Ovary (tissue), 3 donors: Measurements from ENCODE around the gene TLN1.

ENCODE experiments used
- POLR2A ChIP-seq: fragments of 450-650 bp; IDR thresholded peaks from one replicate; pipeline ENCODE4 v1.6.1; 2017; ENCODE audit warnings: antibody characterized with exemption, mild to moderate bottlenecking, moderate library complexity
- TF ChIP-seq, protein P1 (sequence below), 3 donors: fragments of 450-650 bp in 2 of 3; fragments of 200-600 bp in 1 of 3; IDR thresholded peaks; one replicate each; pipeline versions ENCODE4 v1.5.1 to v1.8.0; 2016 to 2022; ENCODE audit warnings: antibody characterized with exemption in 3 of 3, mild to moderate bottlenecking in 1 of 3
- donor health status: DM: no; HTN: no; CAD: no.

DNA sequence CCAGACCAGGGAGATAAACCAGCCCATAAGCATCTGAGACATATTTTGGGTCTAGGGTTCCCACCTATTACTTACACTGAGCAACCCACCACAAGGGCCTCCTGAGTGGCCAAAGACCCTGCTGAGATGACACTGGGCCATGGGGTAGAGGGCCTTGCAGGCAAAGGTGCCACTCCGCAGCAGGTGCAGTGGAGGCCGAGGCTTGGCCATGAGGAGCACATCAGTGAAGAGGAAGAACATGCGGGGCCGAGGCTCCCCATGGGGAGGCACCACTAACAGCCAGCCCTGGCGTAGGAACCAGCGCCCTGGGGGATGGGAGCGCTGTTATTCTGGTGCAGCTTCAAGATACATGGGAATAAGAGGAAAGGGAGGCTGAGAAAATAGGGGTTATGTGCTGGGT, 69.6 kb downstream of the TLN1 start:
- TF ChIP-seq, protein P1, sequence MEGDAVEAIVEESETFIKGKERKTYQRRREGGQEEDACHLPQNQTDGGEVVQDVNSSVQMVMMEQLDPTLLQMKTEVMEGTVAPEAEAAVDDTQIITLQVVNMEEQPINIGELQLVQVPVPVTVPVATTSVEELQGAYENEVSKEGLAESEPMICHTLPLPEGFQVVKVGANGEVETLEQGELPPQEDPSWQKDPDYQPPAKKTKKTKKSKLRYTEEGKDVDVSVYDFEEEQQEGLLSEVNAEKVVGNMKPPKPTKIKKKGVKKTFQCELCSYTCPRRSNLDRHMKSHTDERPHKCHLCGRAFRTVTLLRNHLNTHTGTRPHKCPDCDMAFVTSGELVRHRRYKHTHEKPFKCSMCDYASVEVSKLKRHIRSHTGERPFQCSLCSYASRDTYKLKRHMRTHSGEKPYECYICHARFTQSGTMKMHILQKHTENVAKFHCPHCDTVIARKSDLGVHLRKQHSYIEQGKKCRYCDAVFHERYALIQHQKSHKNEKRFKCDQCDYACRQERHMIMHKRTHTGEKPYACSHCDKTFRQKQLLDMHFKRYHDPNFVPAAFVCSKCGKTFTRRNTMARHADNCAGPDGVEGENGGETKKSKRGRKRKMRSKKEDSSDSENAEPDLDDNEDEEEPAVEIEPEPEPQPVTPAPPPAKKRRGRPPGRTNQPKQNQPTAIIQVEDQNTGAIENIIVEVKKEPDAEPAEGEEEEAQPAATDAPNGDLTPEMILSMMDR (IDR thresholded peaks at IDR 0.05): no peak
- no peak for TF ChIP-seq POLR2A
